SK-N-SH treated with all-trans-retinoic acid at 6 μM for 48 hours (cell line): ENCODE measurements around the gene SPATA21.

Experiments
- ARNTL ChIP-seq: fragments of 450-650 bp; formaldehyde crosslinking; IDR thresholded peaks from 2 replicates; pipeline ENCODE4 v1.5.0; 2020; ENCODE audit warnings: low read depth, mild to moderate bottlenecking, moderate library complexity, borderline replicate concordance
- BACH2 ChIP-seq: fragments of 250-450 bp; sonication (Bioruptor Pico); IDR thresholded peaks from 2 replicates; pipeline ENCODE4 v1.9.0; 2021; ENCODE audit warnings: mild to moderate bottlenecking, borderline replicate concordance
- CREB5 ChIP-seq: fragments of 250-450 bp; sonication (Bioruptor Pico); IDR thresholded peaks from 2 replicates; pipeline ENCODE4 v1.5.1; 2020; ENCODE audit warnings: low read depth, mild to moderate bottlenecking, moderate library complexity
- CSDC2 ChIP-seq: fragments of 250-450 bp; sonication (Bioruptor Pico); IDR thresholded peaks from 2 replicates; pipeline ENCODE4 v1.5.0; 2020; ENCODE audit warnings: mild to moderate bottlenecking, moderate library complexity
- CSRNP3 ChIP-seq: fragments of 250-450 bp; sonication (Bioruptor Pico); IDR thresholded peaks from 2 replicates; pipeline ENCODE4 v1.5.1; 2021; ENCODE audit warnings: mild to moderate bottlenecking, moderate library complexity
- ESRRG ChIP-seq: fragments of 250-450 bp; sonication (Bioruptor Pico); IDR thresholded peaks from 2 replicates; pipeline ENCODE4 v1.6.1; 2021; ENCODE audit warnings: mild to moderate bottlenecking
- ISL1 ChIP-seq: fragments of 250-450 bp; sonication (Bioruptor Pico); IDR thresholded peaks from 2 replicates; pipeline ENCODE4 v2.1.2; 2022; ENCODE audit warnings: mild to moderate bottlenecking, moderate library complexity
- RARB ChIP-seq: fragments of 250-450 bp; sonication (Bioruptor Pico); IDR thresholded peaks from 2 replicates; pipeline ENCODE4 v1.8.0; 2021; ENCODE audit warnings: mild to moderate bottlenecking, moderate library complexity
- TOX ChIP-seq: fragments of 250-450 bp; sonication (Bioruptor Pico); IDR thresholded peaks from 2 replicates; pipeline ENCODE4 v1.8.0; 2021; ENCODE audit warnings: mild to moderate bottlenecking, moderate library complexity, borderline replicate concordance
- TSHZ2 ChIP-seq: fragments of 250-450 bp; sonication (Bioruptor Pico); IDR thresholded peaks from 2 replicates; pipeline ENCODE4 v1.5.0; 2020; ENCODE audit warnings: mild to moderate bottlenecking, moderate library complexity
- ZC3H10 ChIP-seq: fragments of 250-450 bp; sonication (Bioruptor Pico); IDR thresholded peaks from 2 replicates; pipeline ENCODE4 v1.5.1; 2021; ENCODE audit warnings: mild to moderate bottlenecking, moderate library complexity
- ZFP3 ChIP-seq: fragments of 250-450 bp; sonication (Bioruptor Pico); IDR thresholded peaks from 2 replicates; pipeline ENCODE4 v1.5.0; 2020; ENCODE audit warnings: mild to moderate bottlenecking, moderate library complexity
- ZNF8 ChIP-seq: fragments of 450-650 bp; formaldehyde crosslinking; IDR thresholded peaks from 2 replicates; pipeline ENCODE4 v1.5.0; 2020; ENCODE audit warnings: mild to moderate bottlenecking, moderate library complexity
- TF ChIP-seq, protein P1 (sequence below): fragments of 250-450 bp; sonication (Bioruptor Pico); IDR thresholded peaks from 2 replicates; pipeline ENCODE4 v1.8.0; 2020; ENCODE audit warnings: mild to moderate bottlenecking, moderate library complexity, borderline replicate concordance

DNA sequence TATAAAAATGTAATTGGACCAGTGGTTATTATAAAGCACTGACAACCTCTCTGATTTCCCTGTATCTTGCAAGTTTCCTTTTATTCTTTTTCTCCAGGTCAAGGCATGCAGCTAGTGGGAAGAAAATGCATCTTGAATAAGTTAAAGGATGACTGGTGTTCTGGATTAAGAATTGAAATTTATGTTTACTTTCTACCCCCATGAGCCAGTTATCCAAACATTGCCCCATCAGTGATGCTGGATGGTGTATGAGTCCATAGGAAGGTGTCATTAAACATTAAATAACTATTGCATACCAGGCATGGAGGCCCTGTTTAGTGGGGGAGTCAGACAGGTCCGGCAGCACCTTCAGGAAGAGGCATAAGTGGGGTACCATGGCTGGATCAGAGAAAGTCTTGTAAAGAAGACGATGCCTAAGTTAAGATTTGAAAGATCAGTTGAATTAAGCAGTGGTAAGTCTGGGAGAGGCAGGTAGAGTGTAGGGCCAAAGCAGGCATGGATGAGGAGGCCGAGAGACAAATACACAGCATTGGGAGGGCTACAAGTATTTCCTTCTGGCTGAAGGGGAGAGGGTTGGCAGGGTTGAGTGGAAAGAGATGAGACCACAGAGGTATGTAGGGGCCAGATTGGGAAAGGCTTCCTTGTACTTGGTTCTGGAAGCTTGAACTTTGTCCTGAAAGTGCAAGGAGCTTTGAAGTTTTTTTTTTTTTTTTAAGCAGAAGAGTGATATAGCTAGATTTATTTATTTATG, 64.5 kb downstream of the SPATA21 start:
- TF ChIP-seq ARNTL (CRISPR knock-in tag) (no peak), ESRRG (CRISPR knock-in tag) (no peak), ISL1 (CRISPR knock-in tag) (no peak), CREB5 (CRISPR knock-in tag) (no peak), TSHZ2 (CRISPR knock-in tag) (no peak), TOX (CRISPR knock-in tag) (no peak), ZNF8 (no peak), CSRNP3 (CRISPR knock-in tag) (no peak), ZC3H10 (no peak), CSDC2 (CRISPR knock-in tag) (no peak), RARB (no peak), ZFP3 (CRISPR knock-in tag) (no peak), BACH2 (no peak)
- TF ChIP-seq, protein P1, sequence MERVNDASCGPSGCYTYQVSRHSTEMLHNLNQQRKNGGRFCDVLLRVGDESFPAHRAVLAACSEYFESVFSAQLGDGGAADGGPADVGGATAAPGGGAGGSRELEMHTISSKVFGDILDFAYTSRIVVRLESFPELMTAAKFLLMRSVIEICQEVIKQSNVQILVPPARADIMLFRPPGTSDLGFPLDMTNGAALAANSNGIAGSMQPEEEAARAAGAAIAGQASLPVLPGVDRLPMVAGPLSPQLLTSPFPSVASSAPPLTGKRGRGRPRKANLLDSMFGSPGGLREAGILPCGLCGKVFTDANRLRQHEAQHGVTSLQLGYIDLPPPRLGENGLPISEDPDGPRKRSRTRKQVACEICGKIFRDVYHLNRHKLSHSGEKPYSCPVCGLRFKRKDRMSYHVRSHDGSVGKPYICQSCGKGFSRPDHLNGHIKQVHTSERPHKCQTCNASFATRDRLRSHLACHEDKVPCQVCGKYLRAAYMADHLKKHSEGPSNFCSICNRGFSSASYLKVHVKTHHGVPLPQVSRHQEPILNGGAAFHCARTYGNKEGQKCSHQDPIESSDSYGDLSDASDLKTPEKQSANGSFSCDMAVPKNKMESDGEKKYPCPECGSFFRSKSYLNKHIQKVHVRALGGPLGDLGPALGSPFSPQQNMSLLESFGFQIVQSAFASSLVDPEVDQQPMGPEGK (CRISPR knock-in tag), result no peak
